Esophagus (tissue), 2 donors: ENCODE data around the gene PARD3B. TPM values are rescaled to one million over a fixed set of nuclear protein-coding genes. Genes with fewer than 3 reads are reported as not detected.

Experiments
- H3K27ac ChIP-seq, 2 donors: one replicate each; pipeline ENCODE4 v1.5.1; 2013; ENCODE audit warnings: low read depth in 2 of 2, mild to moderate bottlenecking in 2 of 2, inconsistent platforms in 1 of 2, low read length in 1 of 2, moderate library complexity in 1 of 2
- H3K27me3 ChIP-seq, 2 donors: one replicate each; pipeline ENCODE4 v1.6.1; 2013; ENCODE audit warnings: low read length in 2 of 2, control low read depth in 1 of 2, mild to moderate bottlenecking in 1 of 2; ENCODE audit not compliant: insufficient read depth in 2 of 2, control insufficient read depth in 1 of 2
- H3K36me3 ChIP-seq, 2 donors: one replicate each; pipeline ENCODE4 v1.6.1; 2013; ENCODE audit warnings: low read length in 1 of 2; ENCODE audit not compliant: control insufficient read depth in 2 of 2, insufficient read depth in 2 of 2
- H3K4me1 ChIP-seq, 2 donors: one replicate each; pipeline ENCODE4 v1.6.1; 2013; ENCODE audit warnings: low read length in 1 of 2; ENCODE audit not compliant: control insufficient read depth in 2 of 2, insufficient read depth in 2 of 2
- H3K4me3 ChIP-seq, 2 donors: one replicate each; pipeline ENCODE4 v1.5.1; 2013; ENCODE audit warnings: low read length in 2 of 2, mild to moderate bottlenecking in 2 of 2, low read depth in 1 of 2, moderate library complexity in 1 of 2
- H3K9me3 ChIP-seq, 2 donors: one replicate each; pipeline ENCODE4 v1.6.1; 2013; ENCODE audit warnings: mild to moderate bottlenecking in 2 of 2, low read depth in 1 of 2, low read length in 1 of 2, moderate library complexity in 1 of 2; ENCODE audit not compliant: control insufficient read depth in 2 of 2, insufficient read depth in 1 of 2
- WGBS, 2 donors: extraction: QIAGEN DNeasy Blood & Tissue Kit; methylation state at CpG; one replicate each; pipeline ENCODE4 v1.1.7; 2013; 5-methylcytosine and 5-hydroxymethylcytosine counted together
- polyA plus RNA-seq, 2 donors: library from polyadenylated mRNA; stranded (reverse); fragments of 200-250 nt; gene quantifications; one replicate each; pipeline ENCODE4 v1.2.3, GENCODE V29; 2013
- donor health status: healthy with polysubstance abuse.
- donor health status: Bipolar disorder and iron deficiency.

Gene PARD3B
- polyA plus RNA-seq, 2 donors = 1.2 to 1.3 TPM

GRCh38 chr2:205642599-205643356, 1097.5 kb downstream of the PARD3B start:
- WGBS, 2 donors = 43 to 61% methylated on average over 6 of the region's 6 CpGs
- Histone ChIP-seq H3K4me1 (no peaks in the 10 kb centered on the region), H3K9me3 (peaks cover 0 to 4% of the 10 kb centered on the region in 2 donors)

DNA sequence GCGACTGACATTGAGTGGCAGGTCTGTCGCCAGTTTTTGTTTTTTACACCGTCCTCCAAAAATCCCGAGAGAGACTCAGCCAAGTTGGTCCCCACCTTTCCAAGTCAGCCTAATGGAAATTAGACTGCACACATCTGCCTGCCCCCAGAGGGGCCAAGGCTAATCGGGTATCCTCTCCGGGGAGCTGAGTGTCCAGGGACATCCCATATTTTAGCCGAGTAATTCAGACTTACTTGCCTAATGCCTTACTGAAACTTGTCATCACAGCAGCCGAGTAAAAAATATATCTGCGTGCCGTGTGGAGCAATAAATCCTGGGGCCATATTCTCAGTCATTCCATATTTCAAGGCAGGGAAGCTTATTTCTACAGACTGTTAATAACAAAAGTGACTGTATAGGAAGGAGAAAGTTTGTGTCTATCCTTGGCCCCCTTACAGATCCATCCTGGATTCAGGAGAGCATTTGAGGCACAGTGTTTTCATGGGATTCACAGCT, 1098.2 kb downstream of the PARD3B start:
- Histone ChIP-seq H3K27me3 (no peaks in the 10 kb centered on the region), H3K9me3 (peaks cover 0 to 4% of the 10 kb centered on the region in 2 donors), H3K27ac (no peak overlapping the region), H3K36me3 (no peaks in the 10 kb centered on the region), H3K4me3 (no peak overlapping the region), H3K4me1 (no peaks in the 10 kb centered on the region)
- 79 to 83% methylated on average over 10 of the region's 10 CpGs for WGBS, 2 donors

More at GRCh38 chr2:205642599-205643356, 1097.5 kb downstream of the PARD3B start:
- Histone ChIP-seq H3K36me3 (no peaks in the 10 kb centered on the region), H3K27ac (no peak overlapping the region), H3K27me3 (no peaks in the 10 kb centered on the region), H3K4me3 (no peak overlapping the region)

DNA sequence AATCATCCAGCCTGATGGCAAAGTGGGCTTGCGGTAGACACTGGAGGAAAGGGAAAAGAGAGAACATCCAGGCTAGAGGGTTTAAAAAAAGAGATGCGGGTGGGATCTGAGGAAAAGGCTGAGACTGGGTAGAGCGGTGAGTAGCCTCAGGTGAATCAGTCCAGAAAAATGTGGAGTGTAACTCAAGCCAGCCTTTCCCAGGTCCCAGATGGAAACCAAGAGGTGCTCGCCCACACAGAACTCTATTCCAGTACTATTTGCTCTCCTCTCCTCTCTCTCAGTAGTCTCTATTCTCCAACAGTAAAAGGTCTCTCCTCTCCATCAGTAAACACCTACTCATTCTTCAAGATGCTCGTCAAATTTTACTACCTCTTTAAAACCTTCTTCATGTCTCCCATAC, 1098.7 kb downstream of the PARD3B start:
- Histone ChIP-seq H3K4me3 (no peak overlapping the region), H3K4me1 (no peaks in the 10 kb centered on the region), H3K27me3 (no peaks in the 10 kb centered on the region), H3K27ac (no peak overlapping the region), H3K9me3 (peaks cover 0 to 4% of the 10 kb centered on the region in 2 donors), H3K36me3 (no peaks in the 10 kb centered on the region)
- WGBS, 2 donors = 91% methylated on average over 5 of the region's 5 CpGs

DNA sequence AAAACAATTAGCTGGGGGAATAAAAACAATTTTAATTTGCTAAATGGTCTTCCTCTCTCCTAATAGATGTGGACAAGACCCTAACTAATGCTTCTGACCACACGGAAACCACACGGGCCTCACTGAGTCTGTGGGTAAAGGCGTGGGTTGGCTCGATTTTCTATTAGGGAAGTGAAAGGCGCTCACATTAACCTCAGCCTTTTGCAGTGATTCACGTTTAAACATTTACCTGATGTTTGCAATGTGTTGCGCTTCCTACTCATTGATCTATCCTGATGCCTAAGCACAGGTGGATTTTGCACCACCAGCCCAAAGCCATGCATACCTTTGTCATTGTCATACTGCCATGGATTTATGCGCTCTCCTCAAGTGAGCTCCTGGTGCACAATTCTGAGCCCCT, 1101.4 kb downstream of the PARD3B start:
- Histone ChIP-seq H3K4me1 (peaks cover 0 to 4% of the 10 kb centered on the region in 2 donors), H3K27ac (no peak overlapping the region), H3K27me3 (no peaks in the 10 kb centered on the region), H3K9me3 (no peaks in the 10 kb centered on the region), H3K36me3 (no peaks in the 10 kb centered on the region), H3K4me3 (no peak overlapping the region)
- 73 to 80% methylated on average over 8 of the region's 8 CpGs for WGBS, 2 donors

- no peaks in the 10 kb centered on the region for H3K36me3 ChIP-seq
- H3K9me3 ChIP-seq = no peaks in the 10 kb centered on the region
- whole genome bisulfite sequencing, 2 donors = 55 to 73% methylated on average over 4 of the region's 4 CpGs
- H3K4me3 ChIP-seq = no peak overlapping the region
- H3K27me3 ChIP-seq = peaks cover 0 to 3% of the 10 kb centered on the region in 2 donors
- H3K4me1 ChIP-seq = peaks cover 0 to 4% of the 10 kb centered on the region in 2 donors
- no peak overlapping the region for H3K27ac ChIP-seq
Observed at GRCh38 chr2:205650450-205650849, 1105.2 kb downstream of the PARD3B start.

- no peaks in the 10 kb centered on the region for H3K9me3 ChIP-seq
- peaks cover 0 to 4% of the 10 kb centered on the region in 2 donors for H3K4me1 ChIP-seq
- H3K36me3 ChIP-seq = no peaks in the 10 kb centered on the region
- no peak overlapping the region for H3K27ac ChIP-seq
- 96 to 97% methylated on average over 7 of the region's 7 CpGs for WGBS, 2 donors
- H3K27me3 ChIP-seq = peaks cover 0 to 3% of the 10 kb centered on the region in 2 donors
- H3K4me3 ChIP-seq = no peak overlapping the region
Observed at GRCh38 chr2:205650931-205651330, 1105.7 kb downstream of the PARD3B start.

DNA sequence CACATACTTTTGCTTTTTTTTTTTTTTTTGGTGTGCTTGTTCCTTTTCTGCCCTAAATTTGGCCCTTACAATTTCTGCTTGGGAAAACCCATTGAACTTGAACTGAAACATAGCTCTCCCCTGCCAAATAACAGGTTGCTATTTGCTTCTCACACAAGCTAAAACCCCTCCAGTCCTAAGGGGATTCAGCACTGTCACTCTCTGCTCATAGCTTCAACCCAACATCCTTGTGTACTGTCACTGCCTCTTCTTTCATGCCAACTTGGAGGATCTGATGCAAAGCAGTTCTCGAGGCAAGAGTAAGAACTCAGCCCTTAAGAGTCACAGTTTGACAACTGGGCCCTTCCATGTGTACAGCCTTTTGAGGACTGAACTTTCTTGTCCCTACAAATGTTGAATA, 1106.4 kb downstream of the PARD3B start:
- WGBS, 2 donors = 0% methylated on average over 1 of the region's 1 CpG
- H3K36me3 ChIP-seq = no peaks in the 10 kb centered on the region
- peaks cover 0 to 3% of the 10 kb centered on the region in 2 donors for H3K27me3 ChIP-seq
- no peak overlapping the region for H3K27ac ChIP-seq
- H3K9me3 ChIP-seq = no peaks in the 10 kb centered on the region
- peaks cover 0 to 4% of the 10 kb centered on the region in 2 donors for H3K4me1 ChIP-seq
- no peak overlapping the region for H3K4me3 ChIP-seq

DNA sequence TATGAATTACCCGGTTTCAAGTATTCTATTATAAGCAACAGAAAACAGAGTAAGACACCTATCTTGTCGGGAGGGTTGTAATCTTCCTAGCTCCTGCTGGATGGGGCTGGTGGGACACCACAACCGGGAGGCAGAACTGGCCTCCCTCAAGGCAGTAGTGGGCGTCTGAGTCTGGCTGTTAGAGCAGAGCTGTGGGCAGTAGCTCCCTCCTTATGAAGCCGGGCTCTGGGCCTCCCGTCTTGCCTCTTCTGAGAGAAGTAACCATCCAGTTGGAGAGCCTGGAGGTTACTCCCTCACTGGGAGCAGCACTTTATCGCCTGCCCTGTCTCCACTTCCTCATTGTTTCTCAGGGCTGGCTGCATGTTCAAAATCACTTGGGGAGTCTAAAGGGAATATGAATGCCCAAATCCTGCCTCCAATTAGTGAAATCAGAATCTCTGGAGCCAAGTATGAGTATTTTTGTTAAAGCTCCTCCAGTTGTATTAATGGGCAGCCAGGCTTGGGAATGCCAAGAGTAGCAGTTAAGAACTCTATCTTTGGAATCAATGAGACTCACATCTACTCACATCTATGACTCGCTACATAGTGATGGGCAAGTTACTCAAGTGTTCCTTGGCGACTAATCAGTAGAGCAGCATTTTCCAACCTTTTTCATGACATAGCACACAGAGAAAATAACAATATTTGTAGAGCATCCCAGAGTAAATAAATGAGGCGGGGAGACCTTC, 1109.8 kb downstream of the PARD3B start:
- 89 to 90% methylated on average over 10 of the region's 10 CpGs for WGBS, 2 donors
- Histone ChIP-seq H3K36me3 (no peaks in the 10 kb centered on the region), H3K27me3 (peaks cover 0 to 3% of the 10 kb centered on the region in 2 donors)

DNA sequence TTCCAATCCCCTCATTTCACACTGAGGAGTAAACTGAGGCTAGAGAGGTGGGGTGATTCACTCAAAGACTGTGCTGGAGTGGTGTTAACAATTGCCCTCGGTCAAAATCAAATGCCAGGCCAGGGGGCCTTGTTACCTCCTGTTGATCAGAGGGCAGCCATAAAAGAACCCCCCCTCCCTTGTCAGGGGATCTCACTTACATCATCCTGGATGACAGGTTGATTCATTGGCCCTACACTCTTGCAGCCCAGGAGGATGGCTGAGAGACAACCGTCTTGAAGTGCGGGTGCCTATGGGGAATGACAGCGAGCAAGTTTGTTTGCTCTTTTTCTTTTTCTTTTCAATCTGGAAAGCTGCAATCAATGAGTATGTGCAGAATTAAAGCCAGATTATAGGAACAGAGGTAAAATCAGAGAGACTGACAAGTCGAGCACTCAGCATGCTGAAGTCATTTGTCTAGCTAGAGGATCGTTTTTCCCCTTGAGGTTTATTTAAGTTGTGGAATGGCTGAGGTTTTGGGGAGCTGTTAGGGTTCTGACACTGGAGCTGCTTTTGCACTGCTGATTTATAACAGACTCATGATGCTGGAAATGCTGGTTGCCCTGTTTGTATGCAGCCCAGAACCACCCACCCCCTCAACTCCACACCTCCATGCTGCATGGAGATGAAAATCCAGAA, 1110.6 kb downstream of the PARD3B start:
- Histone ChIP-seq H3K4me1 (peaks cover 2 to 3% of the 10 kb centered on the region in 2 donors), H3K27ac (no peak overlapping the region), H3K9me3 (no peaks in the 10 kb centered on the region), H3K36me3 (no peaks in the 10 kb centered on the region), H3K4me3 (no peak overlapping the region), H3K27me3 (peaks cover 0 to 3% of the 10 kb centered on the region in 2 donors)
- WGBS, 2 donors = 71 to 87% methylated on average over 6 of the region's 6 CpGs

More for the DNA sequence above, 1109.8 kb downstream of the PARD3B start:
- Histone ChIP-seq H3K9me3 (no peaks in the 10 kb centered on the region), H3K4me1 (peaks cover 0 to under 1% of the 10 kb centered on the region in 2 donors), H3K27ac (no peak overlapping the region), H3K4me3 (no peak overlapping the region)
